ENCODE measurements around the gene RXFP2.
A peak's percentile ranks its signal among the peaks of the same experiment; 100 is the strongest.

The RXFP2 gene

GRCh38 chr13:31755803-31756212 lies 16.5 kb downstream of the RXFP2 start:
- H3K4me1 Mint-ChIP-seq: no peaks in the 10 kb centered on the region
- peaks cover 1% of the 10 kb centered on the region for H3K27me3 Mint-ChIP-seq
- no peaks in the 10 kb centered on the region for H3K36me3 Mint-ChIP-seq
- no peaks in the 10 kb centered on the region for H3K9me3 Mint-ChIP-seq
- no peak overlapping the region for H3K4me3 Mint-ChIP-seq
- H3K27ac Mint-ChIP-seq: no peak overlapping the region

GRCh38 chr13:31756346-31756745 lies 17.0 kb downstream of the RXFP2 start:
- H3K36me3 Mint-ChIP-seq: no peaks in the 10 kb centered on the region
- H3K27me3 Mint-ChIP-seq: peaks cover 1% of the 10 kb centered on the region
- no peaks in the 10 kb centered on the region for H3K9me3 Mint-ChIP-seq
- H3K4me3 Mint-ChIP-seq: no peak overlapping the region
- no peaks in the 10 kb centered on the region for H3K4me1 Mint-ChIP-seq
- H3K27ac Mint-ChIP-seq: no peak overlapping the region

GRCh38 chr13:31761951-31762350 lies 22.6 kb downstream of the RXFP2 start:
- H3K4me1 Mint-ChIP-seq: no peaks in the 10 kb centered on the region

GRCh38 chr13:31764556-31764955 lies 25.2 kb downstream of the RXFP2 start:
- Mint-ChIP-seq H3K27ac (no peak overlapping the region), H3K36me3 (no peaks in the 10 kb centered on the region), H3K9me3 (no peaks in the 10 kb centered on the region), H3K27me3 (peaks cover 2% of the 10 kb centered on the region), H3K4me1 (no peaks in the 10 kb centered on the region), H3K4me3 (no peak overlapping the region)

More at GRCh38 chr13:31761951-31762350, 22.6 kb downstream of the RXFP2 start:
- no peak overlapping the region for H3K4me3 Mint-ChIP-seq
- no peaks in the 10 kb centered on the region for H3K9me3 Mint-ChIP-seq
- H3K27me3 Mint-ChIP-seq: peaks cover 2% of the 10 kb centered on the region
- H3K36me3 Mint-ChIP-seq: no peaks in the 10 kb centered on the region
- no peak overlapping the region for H3K27ac Mint-ChIP-seq

GRCh38 chr13:31765138-31765785 lies 25.9 kb downstream of the RXFP2 start:
- Mint-ChIP-seq H3K4me1 (no peaks in the 10 kb centered on the region), H3K36me3 (no peaks in the 10 kb centered on the region), H3K27me3 (peaks cover 2% of the 10 kb centered on the region), H3K4me3 (no peak overlapping the region), H3K9me3 (no peaks in the 10 kb centered on the region), H3K27ac (no peak overlapping the region)

GRCh38 chr13:31767175-31767900 lies 28.0 kb downstream of the RXFP2 start:
- Mint-ChIP-seq H3K27me3 (peaks cover 2% of the 10 kb centered on the region), H3K27ac (no peak overlapping the region), H3K4me3 (no peak overlapping the region), H3K4me1 (no peaks in the 10 kb centered on the region), H3K36me3 (no peaks in the 10 kb centered on the region), H3K9me3 (no peaks in the 10 kb centered on the region)

GRCh38 chr13:31768351-31768750 lies 29.0 kb downstream of the RXFP2 start:
- H3K27me3 Mint-ChIP-seq: peaks cover 2% of the 10 kb centered on the region
- H3K9me3 Mint-ChIP-seq: no peaks in the 10 kb centered on the region
- no peaks in the 10 kb centered on the region for H3K36me3 Mint-ChIP-seq
- no peak overlapping the region for H3K27ac Mint-ChIP-seq
- peaks cover 5% of the 10 kb centered on the region for H3K4me1 Mint-ChIP-seq
- no peak overlapping the region for H3K4me3 Mint-ChIP-seq

GRCh38 chr13:31769575-31769974 lies 30.2 kb downstream of the RXFP2 start:
- H3K9me3 Mint-ChIP-seq: no peaks in the 10 kb centered on the region
- H3K27me3 Mint-ChIP-seq: peaks cover 2% of the 10 kb centered on the region
- no peak overlapping the region for H3K4me3 Mint-ChIP-seq
- peaks cover 9% of the 10 kb centered on the region for H3K4me1 Mint-ChIP-seq
- no peaks in the 10 kb centered on the region for H3K36me3 Mint-ChIP-seq
- no peak overlapping the region for H3K27ac Mint-ChIP-seq

- H3K4me1 Mint-ChIP-seq: peaks cover 9% of the 10 kb centered on the region
- H3K36me3 Mint-ChIP-seq: no peaks in the 10 kb centered on the region
- H3K27ac Mint-ChIP-seq: no peak overlapping the region
- no peaks in the 10 kb centered on the region for H3K27me3 Mint-ChIP-seq
- no peak overlapping the region for H3K4me3 Mint-ChIP-seq
- H3K9me3 Mint-ChIP-seq: no peaks in the 10 kb centered on the region
These were observed 32.9 kb downstream of the RXFP2 start for GRCh38 chr13:31772231-31772630.

GRCh38 chr13:31773538-31773937 lies 34.2 kb downstream of the RXFP2 start:
- peaks cover 9% of the 10 kb centered on the region for H3K4me1 Mint-ChIP-seq
- H3K27me3 Mint-ChIP-seq: no peaks in the 10 kb centered on the region
- peak overlapping the region; percentile 24 for H3K4me3 Mint-ChIP-seq
- no peaks in the 10 kb centered on the region for H3K9me3 Mint-ChIP-seq
- no peak overlapping the region for H3K27ac Mint-ChIP-seq
- no peaks in the 10 kb centered on the region for H3K36me3 Mint-ChIP-seq

- Mint-ChIP-seq H3K9me3 (no peaks in the 10 kb centered on the region), H3K36me3 (no peaks in the 10 kb centered on the region), H3K4me3 (no peak overlapping the region), H3K27ac (no peak overlapping the region), H3K4me1 (peaks cover 9% of the 10 kb centered on the region), H3K27me3 (no peaks in the 10 kb centered on the region)
These were observed 34.9 kb downstream of the RXFP2 start for GRCh38 chr13:31774186-31774750.

GRCh38 chr13:31775148-31775547 lies 35.8 kb downstream of the RXFP2 start:
- Mint-ChIP-seq H3K27me3 (peaks cover 1% of the 10 kb centered on the region), H3K4me3 (no peak overlapping the region), H3K36me3 (no peaks in the 10 kb centered on the region), H3K9me3 (no peaks in the 10 kb centered on the region), H3K4me1 (peaks cover 9% of the 10 kb centered on the region), H3K27ac (no peak overlapping the region)

- peaks cover 9% of the 10 kb centered on the region for H3K4me1 Mint-ChIP-seq
- no peak overlapping the region for H3K27ac Mint-ChIP-seq
- H3K9me3 Mint-ChIP-seq: no peaks in the 10 kb centered on the region
- H3K36me3 Mint-ChIP-seq: no peaks in the 10 kb centered on the region
- H3K4me3 Mint-ChIP-seq: no peak overlapping the region
- H3K27me3 Mint-ChIP-seq: peaks cover 1% of the 10 kb centered on the region
These were observed 36.4 kb downstream of the RXFP2 start for GRCh38 chr13:31775686-31776085.

GRCh38 chr13:31781064-31781463 lies 41.7 kb downstream of the RXFP2 start:
- no peaks in the 10 kb centered on the region for H3K4me1 Mint-ChIP-seq
- no peaks in the 10 kb centered on the region for H3K36me3 Mint-ChIP-seq
- no peaks in the 10 kb centered on the region for H3K9me3 Mint-ChIP-seq
- no peak overlapping the region for H3K27ac Mint-ChIP-seq
- H3K27me3 Mint-ChIP-seq: peaks cover 7% of the 10 kb centered on the region
- no peak overlapping the region for H3K4me3 Mint-ChIP-seq

GRCh38 chr13:31786011-31786410 lies 46.7 kb downstream of the RXFP2 start:
- no peaks in the 10 kb centered on the region for H3K4me1 Mint-ChIP-seq
- H3K27me3 Mint-ChIP-seq: peaks cover 5% of the 10 kb centered on the region

GRCh38 chr13:31790992-31791391 lies 51.7 kb downstream of the RXFP2 start:
- H3K9me3 Mint-ChIP-seq: no peaks in the 10 kb centered on the region
- no peak overlapping the region for H3K4me3 Mint-ChIP-seq
- no peaks in the 10 kb centered on the region for H3K4me1 Mint-ChIP-seq
- no peak overlapping the region for H3K27ac Mint-ChIP-seq
- no peaks in the 10 kb centered on the region for H3K27me3 Mint-ChIP-seq
- H3K36me3 Mint-ChIP-seq: no peaks in the 10 kb centered on the region

More at GRCh38 chr13:31786011-31786410, 46.7 kb downstream of the RXFP2 start:
- Mint-ChIP-seq H3K4me3 (no peak overlapping the region), H3K36me3 (no peaks in the 10 kb centered on the region), H3K27ac (no peak overlapping the region), H3K9me3 (no peaks in the 10 kb centered on the region)
